RPMI7951 (cell line): Measurements from ENCODE around the gene DROSHA. TPM values are rescaled to one million over a fixed set of nuclear protein-coding genes. Genes with fewer than 3 reads are reported as not detected.

ENCODE experiments used
- DNase-seq: peaks from one replicate; pipeline ENCODE4 v3.0.0-alpha.2; 2012; ENCODE audit warnings: low read depth
- total RNA-seq: library from RNA; depleted of rRNA; stranded (reverse); fragments of >200 nt; shearing (Covaris generic); gene quantifications from 2 replicates; pipeline ENCODE4 v1.2.3, GENCODE V29; 2014

Gene DROSHA
- total RNA-seq, 1 experiment from 2014 or later, result 29.8 TPM

DNA sequence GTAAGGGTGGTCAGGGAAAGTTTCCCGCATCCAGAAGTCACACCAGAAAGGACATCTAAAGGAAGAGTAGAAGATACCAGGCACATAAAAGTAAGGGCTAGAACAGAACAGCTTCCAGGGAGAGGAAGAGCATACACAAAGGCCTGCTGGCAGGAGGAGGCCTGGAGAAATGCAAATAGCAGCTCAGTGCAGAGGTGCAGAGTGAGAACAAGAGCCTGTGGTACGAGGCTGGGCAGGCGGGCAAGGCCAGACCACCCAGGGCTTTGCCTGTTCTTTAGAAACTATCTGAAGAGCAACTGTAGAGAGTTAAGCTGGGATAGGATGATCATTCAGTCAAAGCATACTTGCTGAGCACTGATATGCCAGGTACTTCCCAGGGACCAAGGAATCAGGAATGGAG is 115.3 kb downstream of the DROSHA start:
- DNase-seq, result no peak

DNA sequence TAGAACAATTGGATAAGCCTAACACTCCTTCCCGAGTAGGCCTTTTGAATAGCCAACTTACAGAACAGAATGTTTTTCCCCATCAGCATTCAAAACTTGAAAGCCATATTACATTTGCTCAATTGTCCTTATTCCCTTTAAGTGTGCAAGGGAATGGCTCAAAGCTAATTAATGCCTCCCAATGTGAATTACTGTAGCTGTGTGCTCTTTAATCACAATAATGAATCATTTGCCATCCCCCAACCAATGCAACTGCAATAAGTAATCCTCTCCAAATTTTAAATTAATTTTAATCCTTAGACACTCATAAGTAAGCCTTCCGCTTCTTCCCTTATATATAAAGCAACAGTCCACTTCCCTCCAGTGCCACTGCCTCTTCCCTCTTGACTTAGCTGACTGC is 115.9 kb downstream of the DROSHA start:
- no peak for DNase-seq

DNA sequence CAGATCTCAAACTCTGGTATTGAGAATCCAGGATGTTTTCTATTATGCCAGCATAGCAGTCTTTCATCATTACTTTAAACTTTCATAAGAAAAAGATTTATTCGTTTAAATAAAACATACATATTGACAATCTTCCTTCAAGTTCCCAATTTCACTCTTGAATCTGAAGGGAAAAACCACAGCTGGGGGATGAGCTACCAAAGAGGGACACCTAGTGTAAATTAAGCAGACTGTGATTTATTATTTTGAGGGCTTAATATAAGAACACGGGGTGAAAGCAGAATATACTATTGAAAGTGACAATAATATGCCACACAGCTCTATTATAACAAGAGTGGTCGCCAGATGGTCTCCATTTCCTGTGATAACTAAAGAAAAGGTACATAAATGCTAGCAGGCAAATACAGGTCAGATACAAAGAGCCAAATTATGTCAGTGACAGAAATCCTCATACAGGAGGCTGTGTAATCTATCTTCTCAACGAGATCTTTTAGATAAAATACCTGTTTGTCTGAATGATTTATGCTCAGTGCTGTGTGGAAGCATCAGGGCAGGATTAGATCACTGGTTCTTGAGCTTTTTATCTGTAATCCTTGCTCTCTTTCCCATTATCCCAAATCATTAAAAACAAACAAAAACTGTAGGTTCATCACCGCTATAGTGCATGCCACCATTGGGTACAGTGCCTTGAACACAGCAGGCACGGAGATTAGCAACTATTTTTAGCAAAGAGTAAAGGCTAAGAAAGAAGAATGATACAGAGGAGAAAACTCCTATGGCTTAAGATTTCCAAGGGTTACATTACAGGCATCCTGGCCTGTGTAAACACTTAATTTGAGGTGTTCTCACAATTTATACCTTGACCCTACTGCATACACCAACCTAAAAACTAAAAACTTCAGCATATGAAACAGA is 116.6 kb downstream of the DROSHA start:
- no peak for DNase-seq

DNA sequence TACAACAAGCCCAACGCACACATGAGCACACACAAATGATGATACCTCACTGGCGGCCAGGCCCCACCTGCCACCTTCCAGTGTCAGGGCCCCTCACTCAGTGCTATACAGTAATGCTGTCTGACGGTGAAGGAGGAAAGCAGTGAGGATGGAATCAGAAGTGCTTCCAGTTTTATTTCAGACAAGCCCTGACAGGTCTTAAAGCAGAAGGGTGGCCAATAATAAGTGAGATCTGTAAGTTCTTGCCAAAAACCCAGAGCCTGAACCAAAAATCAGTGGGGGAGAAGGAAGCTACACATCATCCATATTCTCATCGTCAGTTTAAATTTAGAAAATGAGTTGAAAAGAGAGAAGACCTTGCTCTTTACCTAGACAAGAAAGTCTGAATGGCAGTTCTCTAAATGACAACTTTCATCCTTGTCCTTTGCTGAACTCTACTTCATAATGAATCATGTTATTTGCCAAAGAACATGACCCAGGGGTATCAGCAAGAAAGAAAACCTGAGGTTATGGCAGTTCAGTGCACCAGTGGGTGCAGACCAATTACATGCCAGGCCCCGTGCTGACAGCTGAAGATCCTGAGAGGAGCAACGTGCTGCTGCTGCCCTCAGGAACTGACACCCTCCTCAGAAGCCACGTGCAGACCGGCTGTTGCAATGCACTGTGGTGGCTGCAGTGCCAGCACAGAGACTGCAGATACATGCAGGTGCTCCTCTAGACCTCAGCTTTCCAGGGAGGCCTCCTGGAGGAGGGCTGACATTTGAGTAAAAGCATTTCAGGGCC is 118.7 kb downstream of the DROSHA start:
- peak; percentile 1 for DNase-seq

DNA sequence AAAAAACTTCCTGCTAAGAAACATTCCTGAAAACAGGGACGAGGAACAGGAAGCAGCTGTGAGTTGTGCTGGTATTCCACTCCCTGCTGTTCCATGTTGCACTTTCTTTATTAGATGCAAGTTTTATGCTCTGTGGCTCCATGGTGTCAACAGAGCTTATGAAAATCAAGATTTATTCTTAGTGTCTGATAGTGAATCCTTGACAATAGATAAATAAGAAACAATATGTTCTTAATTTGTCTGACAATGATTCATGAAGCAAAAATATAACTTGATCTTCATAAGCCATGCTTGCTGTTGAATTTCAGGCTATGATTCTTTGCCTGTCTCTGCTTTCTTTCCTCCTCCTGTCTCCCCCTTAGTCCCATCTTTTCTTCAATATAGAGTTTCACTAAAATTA is 119.6 kb downstream of the DROSHA start:
- DNase-seq, result no peak

DNA sequence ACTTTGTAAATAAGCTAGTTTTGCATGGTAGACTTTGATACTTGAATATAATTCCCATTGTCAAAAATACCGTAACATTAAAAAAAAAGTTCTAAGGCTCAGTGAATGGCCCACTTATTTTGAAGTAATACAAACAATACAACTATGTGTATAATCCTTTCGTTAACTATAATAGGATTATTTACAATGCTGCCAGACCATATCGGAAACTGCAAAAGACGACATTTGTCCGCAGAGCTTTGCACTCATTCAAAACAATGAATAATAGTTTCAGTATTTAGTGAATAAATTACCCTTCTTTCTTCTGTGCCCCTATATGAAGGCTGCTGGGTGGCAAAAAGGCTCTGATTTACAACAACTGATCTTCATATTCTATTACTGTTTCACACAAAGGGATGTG is 121.8 kb downstream of the DROSHA start:
- no peak for DNase-seq

DNA sequence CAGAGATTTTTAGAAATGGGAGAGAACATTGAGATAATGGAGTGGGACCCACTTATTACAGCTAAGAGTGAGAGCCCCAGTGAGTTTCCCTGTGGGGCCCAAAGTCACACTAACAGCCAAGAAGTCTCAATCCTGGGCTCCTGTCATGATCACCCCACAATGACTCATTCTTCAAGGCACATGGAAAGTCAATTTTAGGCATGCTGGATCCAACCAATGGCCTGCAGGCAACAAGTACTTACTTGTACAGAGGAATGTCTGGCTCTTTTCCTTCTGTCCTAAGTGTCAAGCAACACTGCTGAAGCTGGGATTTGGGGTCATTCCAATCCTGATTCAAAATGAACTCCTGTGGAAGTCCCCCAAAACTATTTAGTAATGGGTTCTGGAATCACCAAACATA is 123.1 kb downstream of the DROSHA start:
- DNase-seq, result peak; percentile 91

DNA sequence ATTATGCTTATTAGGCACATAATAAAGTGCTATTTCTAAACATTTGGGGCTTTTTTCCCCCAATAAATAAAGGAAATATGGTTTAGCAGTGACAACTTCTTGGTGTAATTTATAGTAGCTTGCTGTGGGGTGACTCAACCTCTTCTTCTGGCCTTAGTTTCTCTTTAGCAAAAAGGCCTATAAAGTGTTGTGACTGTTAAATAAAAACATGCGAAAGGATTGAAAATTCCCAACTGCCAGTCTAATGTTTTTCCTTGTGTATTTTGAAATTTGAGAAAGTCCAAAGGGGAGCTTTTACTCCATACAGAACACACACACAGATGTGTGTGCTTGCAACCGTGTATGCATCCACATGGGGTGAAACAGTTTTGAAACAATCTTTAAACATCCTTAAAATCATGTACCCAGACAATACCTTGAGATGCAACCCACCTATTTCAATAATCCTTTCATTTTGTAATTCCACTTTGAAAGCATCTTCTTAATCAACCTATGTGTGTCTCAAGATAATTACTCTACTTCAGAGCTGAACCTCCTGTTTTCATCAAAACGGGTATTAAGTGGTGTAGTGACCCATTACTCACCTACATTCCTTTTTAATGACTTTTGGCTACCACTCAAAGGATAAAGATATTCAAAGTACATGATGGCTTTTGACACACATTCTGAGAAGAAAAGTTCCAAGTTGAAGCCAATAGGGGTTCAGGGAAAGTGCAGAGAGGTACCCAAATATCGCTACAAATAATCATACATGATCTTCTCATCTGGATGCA is 123.8 kb downstream of the DROSHA start:
- peak; percentile 29 for DNase-seq

DNA sequence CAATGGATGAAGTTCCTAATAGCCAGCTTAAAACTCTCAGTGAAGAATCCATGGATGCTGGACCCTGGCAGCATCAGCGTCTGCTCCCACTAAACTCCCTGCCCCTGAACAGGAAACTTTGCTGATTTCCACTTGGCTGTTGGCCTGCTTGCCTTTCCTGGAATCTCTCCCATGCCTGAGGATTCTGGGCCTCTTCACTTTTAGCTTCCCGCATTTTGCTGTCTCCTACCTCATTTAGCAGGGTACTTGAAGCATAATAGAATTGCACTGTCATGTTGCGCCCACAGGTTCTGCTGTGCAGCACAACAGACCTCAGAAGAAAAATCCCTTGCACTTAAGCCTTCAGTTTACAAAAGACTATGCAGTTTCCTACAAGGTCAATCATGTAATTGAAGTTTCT is 127.6 kb downstream of the DROSHA start:
- no peak for DNase-seq

DNA sequence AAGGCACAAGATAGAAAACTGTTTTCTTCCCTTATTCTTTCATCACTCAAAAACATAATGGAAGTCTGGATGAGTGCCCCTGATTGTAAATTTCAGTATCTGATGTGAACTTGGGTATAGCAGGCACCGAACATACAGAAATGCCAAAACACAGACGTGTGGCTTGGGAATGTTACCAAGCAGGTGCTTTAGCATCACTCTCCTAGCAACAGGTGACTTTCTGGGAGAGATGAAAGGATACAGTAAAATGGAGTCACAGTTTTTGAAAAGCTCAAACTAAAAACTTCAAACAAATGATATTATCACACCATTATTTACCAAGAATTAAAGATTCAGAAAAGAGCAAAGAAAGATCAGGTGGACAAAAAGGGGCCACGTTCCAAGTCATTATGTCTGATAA is 130.2 kb downstream of the DROSHA start:
- no peak for DNase-seq

DNA sequence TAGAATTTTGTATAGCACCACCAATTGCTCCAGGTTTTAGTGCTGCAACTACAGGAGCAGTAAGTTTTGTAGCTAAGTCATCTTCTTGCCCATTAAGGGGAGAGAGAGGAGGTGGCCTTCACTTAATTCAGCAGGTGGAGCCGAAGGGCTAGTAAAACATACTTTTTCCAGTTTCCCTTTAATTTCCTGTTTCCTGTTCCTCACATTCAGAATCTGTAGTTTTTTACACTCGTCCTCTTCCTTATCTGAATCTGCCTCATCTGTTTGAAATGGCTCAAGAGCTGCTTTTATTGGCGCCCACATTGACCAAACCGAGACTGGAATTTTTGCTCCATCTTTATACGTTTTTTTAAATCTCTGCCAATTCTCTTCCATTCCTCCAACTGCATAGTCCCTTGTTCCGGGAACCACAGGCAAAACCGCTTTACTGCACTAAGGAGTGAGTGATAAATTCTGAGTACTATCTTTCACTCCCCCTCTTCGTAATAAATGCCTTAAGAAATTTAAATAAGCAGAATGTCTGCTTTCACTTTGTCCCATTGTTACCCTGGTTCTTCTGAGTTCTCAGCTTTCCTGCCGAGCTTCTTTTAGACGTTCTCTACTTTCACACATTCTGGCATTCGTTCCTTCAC is 133.9 kb downstream of the DROSHA start:
- DNase-seq, result no peak

DNA sequence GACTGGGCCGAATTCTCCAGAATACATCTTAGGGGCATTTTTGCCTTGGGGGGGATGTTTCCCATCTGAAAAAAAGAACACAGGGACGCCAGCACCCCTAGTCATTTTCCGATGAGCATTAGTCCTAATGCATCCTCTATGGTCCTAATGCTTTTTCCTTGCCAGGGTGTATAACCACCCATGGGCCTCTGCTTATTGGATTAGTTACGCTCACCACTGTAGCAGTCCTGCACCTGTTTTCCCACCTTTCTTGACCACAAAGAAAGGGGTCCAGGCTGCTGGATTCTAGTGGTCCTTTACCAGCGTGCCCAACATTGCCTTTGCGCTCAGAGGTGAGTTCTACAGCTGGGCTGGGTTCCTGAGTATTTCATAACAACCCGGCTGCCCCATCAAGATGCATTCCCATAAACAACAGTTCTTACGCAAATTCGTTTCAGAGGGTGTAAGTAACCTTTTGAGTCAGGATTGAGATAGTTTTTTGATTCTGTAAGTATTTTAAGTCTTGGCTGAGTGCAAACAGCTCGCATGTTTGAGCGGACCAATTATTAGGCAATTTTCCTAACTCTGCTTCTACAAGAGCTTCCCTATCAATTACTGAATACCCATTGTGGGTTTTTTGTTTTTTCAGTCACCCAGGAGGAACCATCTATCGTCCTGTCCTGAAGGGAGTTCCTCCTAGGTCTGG is 135.1 kb downstream of the DROSHA start:
- no peak for DNase-seq

DNA sequence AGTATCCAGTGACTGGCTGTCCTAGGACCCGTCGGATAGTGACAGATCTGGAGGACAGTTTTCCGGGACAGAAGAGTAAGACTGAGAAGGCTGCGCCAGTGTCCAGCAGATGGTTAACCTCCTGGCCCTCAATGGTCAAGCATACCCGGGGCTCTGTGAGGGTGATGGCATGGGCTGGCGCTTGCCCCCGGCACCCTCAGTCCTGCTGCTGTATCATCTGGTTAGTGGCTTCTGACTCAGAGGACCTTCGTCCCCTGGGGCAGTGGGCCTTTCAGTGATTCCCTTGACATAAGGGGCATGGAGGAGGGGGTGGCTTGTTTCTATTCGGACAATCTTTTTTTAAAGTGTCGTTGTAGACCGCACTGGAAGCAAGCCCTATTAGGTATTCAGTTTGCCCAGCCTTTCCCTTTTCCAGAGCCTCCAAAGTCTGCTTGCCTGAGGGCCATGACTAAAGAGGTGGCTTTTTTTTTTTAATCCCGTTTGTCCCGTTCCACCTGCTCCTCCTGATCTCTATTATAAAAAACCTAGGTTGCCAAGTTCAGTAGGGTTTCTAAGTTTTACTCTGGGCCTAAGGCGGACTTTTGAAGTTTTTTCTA is 136.3 kb downstream of the DROSHA start:
- peak; percentile 88 for DNase-seq

DNA sequence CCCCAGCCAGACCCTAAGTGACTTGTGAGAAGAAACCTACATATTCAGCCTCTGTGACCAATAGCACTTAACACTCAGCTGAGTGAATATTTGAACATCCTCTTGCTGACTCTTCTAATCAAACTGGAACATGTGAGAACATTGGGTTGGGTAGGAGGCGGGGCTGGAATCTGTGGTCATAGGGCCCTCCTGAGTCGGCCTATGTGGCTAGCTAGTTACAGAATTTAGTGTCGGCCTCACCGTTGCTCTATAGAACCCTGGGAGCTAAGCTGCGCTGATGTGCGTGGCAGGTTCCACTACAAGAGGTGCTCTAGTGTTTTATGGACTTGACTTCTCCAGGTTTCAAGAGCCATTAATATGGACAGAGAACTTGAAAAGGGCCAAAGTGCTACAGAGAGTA is 138.8 kb downstream of the DROSHA start:
- no peak for DNase-seq

DNA sequence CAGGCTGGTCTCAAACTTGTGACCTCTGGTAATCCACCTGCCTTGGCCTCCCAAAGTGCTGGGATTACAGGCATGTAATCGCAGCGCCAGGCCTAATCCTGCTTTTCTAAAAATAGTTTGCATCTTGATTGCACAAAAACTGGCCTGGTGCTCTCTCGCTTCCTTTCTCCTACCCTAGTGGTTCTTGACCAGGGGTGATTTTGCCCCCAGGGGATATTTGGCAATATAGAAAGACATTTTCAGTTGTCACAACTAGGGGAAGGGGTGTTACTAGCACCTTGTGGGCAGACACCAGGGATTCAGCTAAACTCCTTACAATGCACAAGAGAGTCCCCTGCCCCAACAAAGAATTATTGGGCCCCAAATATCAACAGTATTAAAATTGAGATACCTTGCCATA is 139.8 kb downstream of the DROSHA start:
- no peak for DNase-seq

DNA sequence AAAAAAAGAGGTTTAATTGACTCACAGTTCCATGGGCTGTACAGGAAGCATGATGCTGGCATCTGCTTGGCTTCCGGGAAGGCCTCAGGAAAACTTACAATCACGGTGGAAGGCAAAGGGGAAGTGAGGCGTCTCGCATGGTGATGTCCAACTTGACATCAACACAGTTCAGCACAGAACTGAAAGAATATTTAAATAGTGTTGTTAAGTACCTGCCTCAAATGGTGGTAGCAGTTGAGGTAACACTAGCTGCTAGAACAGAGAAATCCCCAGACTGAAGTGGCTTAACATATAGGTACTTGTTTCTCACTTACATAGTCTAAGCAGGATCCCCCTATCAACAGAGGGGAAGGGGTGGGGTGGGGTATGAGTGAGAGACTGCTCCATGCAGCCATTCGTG is 141.6 kb downstream of the DROSHA start:
- DNase-seq, result no peak

DNA sequence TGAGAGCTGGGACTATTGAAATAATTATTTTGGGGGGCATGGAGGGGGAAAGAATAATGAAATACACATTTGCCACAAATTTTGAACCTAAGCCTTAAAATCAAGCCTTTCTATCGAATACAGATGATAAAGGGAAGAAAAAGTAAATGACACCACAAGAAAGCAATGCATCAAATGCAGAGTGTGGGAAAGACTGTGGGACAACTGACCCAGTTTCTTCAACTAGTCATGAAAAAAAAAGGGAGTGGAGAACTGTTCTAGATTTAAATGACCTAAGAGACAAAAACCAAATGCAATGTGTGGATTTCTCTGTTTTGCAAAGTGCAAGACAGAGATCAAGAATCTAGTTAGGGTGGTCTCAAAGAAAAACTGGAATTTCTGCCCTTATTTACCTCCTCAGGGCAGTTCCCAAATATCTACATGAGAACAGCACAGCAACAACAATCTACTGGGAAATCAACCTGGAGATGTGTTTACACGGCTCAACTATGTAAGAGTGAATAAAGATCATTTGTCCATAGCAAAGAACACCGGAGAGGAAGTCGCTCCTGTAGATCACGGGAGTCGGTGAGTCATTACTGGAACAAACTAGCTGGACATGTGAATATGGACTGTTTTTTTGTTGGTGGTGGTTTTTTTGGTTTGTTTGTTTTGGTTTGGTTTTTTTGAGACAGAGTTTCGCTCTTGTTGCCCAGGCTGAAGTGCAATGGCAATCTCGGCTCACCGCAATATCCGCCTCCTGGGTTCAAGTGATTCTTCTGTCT is 145.9 kb downstream of the DROSHA start:
- peak; percentile 75 for DNase-seq

DNA sequence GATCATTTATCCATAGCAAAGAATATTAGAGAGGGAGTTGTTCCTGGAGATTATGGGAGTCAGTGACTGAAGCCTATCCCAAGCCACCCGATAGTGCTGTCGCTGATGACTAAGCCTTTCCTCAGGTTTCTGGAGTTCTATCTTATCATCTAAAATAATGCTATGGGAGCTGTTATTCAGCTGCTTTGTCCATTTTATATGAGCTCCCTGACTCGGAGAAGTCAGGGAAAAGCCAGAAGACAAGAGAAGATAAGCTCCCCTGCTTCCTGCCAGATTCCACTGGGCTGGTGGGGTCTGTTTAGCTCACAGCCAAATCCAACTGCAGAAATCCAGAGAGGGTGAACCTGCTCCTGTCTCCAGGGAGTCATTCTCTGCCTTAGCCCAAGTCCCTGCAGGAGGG is 148.2 kb downstream of the DROSHA start:
- no peak for DNase-seq

DNA sequence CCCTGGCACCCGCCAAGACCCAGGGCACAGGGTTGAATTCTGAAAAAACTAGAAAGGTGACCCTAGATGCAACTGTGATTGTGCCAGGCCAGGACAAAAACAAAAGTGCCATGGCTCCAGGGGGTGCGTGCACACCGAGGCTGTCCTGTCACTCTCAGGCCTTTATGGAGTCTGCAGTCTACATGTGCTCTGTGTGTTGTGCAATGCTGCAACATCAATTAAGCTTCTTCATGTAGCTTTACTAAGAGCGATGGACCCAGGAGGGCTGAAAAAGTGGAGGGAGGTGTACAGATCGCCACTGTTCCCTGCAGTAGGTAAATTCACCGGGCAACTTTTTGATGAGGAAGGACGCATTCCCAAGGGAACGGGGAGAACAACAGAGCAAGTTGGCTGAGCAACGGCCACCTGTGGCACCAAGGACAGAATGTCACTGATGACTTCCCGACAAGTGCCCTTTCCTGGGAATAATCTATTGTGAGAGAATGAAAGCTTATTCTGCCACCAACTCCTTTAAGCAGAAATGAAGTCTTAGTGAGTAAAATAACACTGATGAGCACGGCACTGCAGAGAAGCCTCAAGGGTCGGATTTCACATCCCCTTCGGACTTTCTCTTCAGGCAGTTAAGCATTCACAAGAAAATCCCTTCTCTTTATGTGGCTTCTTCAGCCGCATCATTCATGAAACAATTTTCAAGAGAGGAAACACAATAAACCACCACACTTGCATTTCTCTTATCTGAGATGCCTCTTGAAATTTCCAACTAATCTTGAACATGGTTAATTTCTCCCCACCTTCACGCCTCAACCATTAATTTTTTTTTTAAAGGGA is 149.6 kb downstream of the DROSHA start:
- DNase-seq, result no peak
